Left ventricle myocardium inferior (tissue), 1 donor: ENCODE measurements around the gene EPB41L4B. TPM values are rescaled to one million over a fixed set of nuclear protein-coding genes. Genes with fewer than 3 reads are reported as not detected.
A peak's percentile ranks its signal among the peaks of the same experiment; 100 is the strongest.
"Not testable (repeated sequence)": the region's sequence is repeated elsewhere in the genome, so short reads cannot be mapped to it uniquely, and the experiment has no call there.

Experiments
- DNase-seq: peaks from one replicate; pipeline ENCODE4 v3.0.0-alpha.2; 2020
- H3K27ac ChIP-seq: fragments of 200-600 bp; replicated peaks from 2 replicates; pipeline ENCODE4 v1.8.0; 2021
- H3K27me3 ChIP-seq: fragments of 200-600 bp; 2 replicates; pipeline ENCODE4 v1.8.0; 2021; ENCODE audit warnings: low read depth
- H3K36me3 ChIP-seq: fragments of 200-600 bp; 2 replicates; pipeline ENCODE4 v1.8.0; 2021
- H3K4me1 ChIP-seq: fragments of 200-600 bp; 2 replicates; pipeline ENCODE4 v1.8.0; 2021
- H3K4me3 ChIP-seq: fragments of 200-600 bp; 2 replicates; pipeline ENCODE4 v1.8.0; 2021; ENCODE audit warnings: mild to moderate bottlenecking, moderate library complexity
- H3K9me3 ChIP-seq: fragments of 200-600 bp; replicated peaks from 2 replicates; pipeline ENCODE4 v1.8.0; 2021
- CTCF ChIP-seq: fragments of 200-600 bp; IDR thresholded peaks from 2 replicates; pipeline ENCODE4 v1.8.0; 2021; ENCODE audit warnings: antibody characterized with exemption, mild to moderate bottlenecking, borderline replicate concordance
- intact Hi-C: fragments of 100-400 bp; cut with micrococcal nuclease; formaldehyde crosslinking; loops from one replicate; pipeline ENCODE4 v1.11.0; 2022
- long read RNA-seq: library from polyadenylated mRNA; unstranded; transcript quantifications from one replicate; pipeline ENCODE4 v2.0.0, GENCODE V29; 2021
- total RNA-seq: library from RNA; stranded (reverse); fragmentation: NEBNext Ultra II Directional; extraction: Animal tissue kit (Norgen Biotek cat#: 25700); gene quantifications from one replicate; pipeline ENCODE4 v1.2.1, GENCODE V29; 2021
- donor health status: DM: no; HTN: yes; CAD: no; lungs with severe emphysema.

EPB41L4B gene
- total RNA-seq = 13.9 TPM
- long read RNA-seq, full-length matches to known transcripts = 4 of 29 reads
- long read RNA-seq, partial matches to known transcripts = 4 of 29 reads
- long read RNA-seq, other reads (novel, unspliced or antisense) = 21 of 29 reads

GRCh38 chr9:109320742-109321448 is at the start of gene EPB41L4B:
Gene EPB41L4B (minus strand): TSS chr9:109321059. CDS start chr9:109320446, 613 bp downstream.
- peak; percentile 84 for DNase-seq
- Histone ChIP-seq H3K27me3 (peaks cover 68% of the 10 kb centered on the region), H3K4me1 (peaks cover 32% of the 10 kb centered on the region), H3K4me3 (peak within 1 kb of the TSS; percentile 70), H3K9me3 (no peaks in the 10 kb centered on the region), H3K27ac (peak within 1 kb of the TSS; percentile 70), H3K36me3 (no peaks in the 10 kb centered on the region)
- intact Hi-C loops = no loop called here
- TF ChIP-seq CTCF = peak; percentile 91

GRCh38 chr9:109369285-109369684 is 48.4 kb upstream of the EPB41L4B start:
- intact Hi-C loops = no loop called here
- Histone ChIP-seq H3K27me3 (no peaks in the 10 kb centered on the region), H3K36me3 (no peaks in the 10 kb centered on the region)

GRCh38 chr9:109360771-109361170 is 39.9 kb upstream of the EPB41L4B start:
- no peaks in the 10 kb centered on the region for H3K9me3 ChIP-seq
- no peak overlapping the region for H3K27ac ChIP-seq
- H3K36me3 ChIP-seq = no peaks in the 10 kb centered on the region
- no peak for DNase-seq
- H3K4me1 ChIP-seq = no peaks in the 10 kb centered on the region
- no peak overlapping the region for H3K4me3 ChIP-seq
- H3K27me3 ChIP-seq = peaks cover 7% of the 10 kb centered on the region
- no peak for TF ChIP-seq CTCF
- intact Hi-C loops = no loop called here

More at GRCh38 chr9:109369285-109369684, 48.4 kb upstream of the EPB41L4B start:
- Histone ChIP-seq H3K4me1 (no peaks in the 10 kb centered on the region), H3K9me3 (peaks cover 3% of the 10 kb centered on the region), H3K27ac (no peak overlapping the region), H3K4me3 (no peak overlapping the region)
- DNase-seq = no peak
- TF ChIP-seq CTCF = no peak

GRCh38 chr9:109358968-109359603 is 38.2 kb upstream of the EPB41L4B start:
- H3K4me1 ChIP-seq, H3K4me3 ChIP-seq, H3K9me3 ChIP-seq, DNase-seq, H3K27ac ChIP-seq, intact Hi-C loops, H3K36me3 ChIP-seq: not testable (repeated sequence)
- H3K27me3 ChIP-seq = peaks cover 15% of the 10 kb centered on the region

GRCh38 chr9:109355564-109356297 is 34.9 kb upstream of the EPB41L4B start:
- TF ChIP-seq CTCF = no peak
- DNase-seq = no peak
- no peak overlapping the region for H3K27ac ChIP-seq
- H3K27me3 ChIP-seq = peaks cover 15% of the 10 kb centered on the region
- H3K36me3 ChIP-seq = no peaks in the 10 kb centered on the region
- no peak overlapping the region for H3K4me3 ChIP-seq
- H3K4me1 ChIP-seq = no peaks in the 10 kb centered on the region
- intact Hi-C loops = no loop called here
- H3K9me3 ChIP-seq = no peaks in the 10 kb centered on the region
